PC-9 (cell line): ENCODE measurements around the gene RNF220. TPM values are rescaled to one million over a fixed set of nuclear protein-coding genes. Genes with fewer than 3 reads are reported as not detected.

Experiments
- BruUV-seq: library from RNA; stranded (reverse); fragments of 400-500 nt; replicated peaks from 2 replicates; lab custom pipeline; 2021; lab: Mats Ljungman, UMichigan
- CTCF ChIA-PET: fragments of 300-600 bp; sonication (Branson Sonifier 250); formaldehyde crosslinking; loops from one replicate; lab custom pipeline; 2022; ENCODE audit warnings: antibody characterized with exemption; lab: Charles Lee
- POLR2A ChIA-PET: fragments of 300-600 bp; sonication (Branson Sonifier 250); formaldehyde crosslinking; loops from one replicate; lab custom pipeline; 2022; ENCODE audit warnings: antibody characterized with exemption; ENCODE audit not compliant: unreplicated experiment; lab: Charles Lee
- DNase-seq, 2 experiments: peaks; one replicate each; pipeline versions ENCODE4 v3.0.0 to v3.0.0-alpha.2; 2015 to 2022; ENCODE audit warnings: mixed read lengths in 1 of 2
- H2AFZ ChIP-seq: fragments of 200-600 bp; sonication (generic); 2 replicates; pipeline ENCODE4 v1.8.1; 2017; ENCODE audit warnings: antibody characterized with exemption
- H3F3A ChIP-seq: fragments of 200-600 bp; sonication (generic); 2 replicates; pipeline ENCODE4 v1.8.1; 2017; ENCODE audit warnings: antibody characterized with exemption, mild to moderate bottlenecking, low read depth; ENCODE audit not compliant: insufficient read depth
- H3K27ac ChIP-seq: fragments of 200-600 bp; sonication (generic); 2 replicates; pipeline ENCODE4 v1.6.1; 2016; ENCODE audit warnings: mixed run types
- H3K27me3 ChIP-seq: fragments of 200-600 bp; sonication (generic); 2 replicates; pipeline ENCODE4 v1.6.1; 2016; ENCODE audit warnings: low read depth, mixed run types; ENCODE audit not compliant: insufficient read depth
- H3K36me3 ChIP-seq: fragments of 200-600 bp; sonication (generic); 2 replicates; pipeline ENCODE4 v1.6.1; 2016; ENCODE audit warnings: low read depth, mixed run types
- H3K4me1 ChIP-seq: fragments of 200-600 bp; sonication (generic); replicated peaks from 2 replicates; pipeline ENCODE4 v1.6.1; 2016; ENCODE audit warnings: mixed run types; ENCODE audit not compliant: insufficient read depth
- H3K4me2 ChIP-seq: fragments of 200-600 bp; sonication (generic); 2 replicates; pipeline ENCODE4 v1.6.1; 2017; ENCODE audit warnings: mixed run types
- H3K4me3 ChIP-seq: fragments of 200-600 bp; sonication (generic); 2 replicates; pipeline ENCODE4 v1.6.1; 2016; ENCODE audit warnings: mixed run types
- H3K79me2 ChIP-seq: fragments of 200-600 bp; sonication (generic); 2 replicates; pipeline ENCODE4 v1.6.1; 2017; ENCODE audit warnings: low read depth, mixed run types
- H3K9me2 ChIP-seq: fragments of 200-600 bp; sonication (generic); 2 replicates; pipeline ENCODE4 v1.8.1; 2017; ENCODE audit warnings: mild to moderate bottlenecking; ENCODE audit not compliant: insufficient read depth
- H3K9me3 ChIP-seq: fragments of 200-600 bp; sonication (generic); 2 replicates; pipeline ENCODE4 v1.8.1; 2016; ENCODE audit warnings: low read depth; ENCODE audit not compliant: insufficient read depth
- H4K20me1 ChIP-seq: fragments of 200-600 bp; sonication (generic); 2 replicates; pipeline ENCODE4 v1.8.1; 2017; ENCODE audit not compliant: insufficient read depth
- CTCF ChIP-seq: fragments of 200-600 bp; sonication (generic); conservative IDR thresholded peaks from 2 replicates; pipeline ENCODE4 v1.6.1; 2017; ENCODE audit warnings: mixed run types, antibody characterized with exemption, mild to moderate bottlenecking, moderate library complexity
- EZH2 ChIP-seq: fragments of 200-600 bp; sonication (generic); IDR thresholded peaks from 2 replicates; pipeline ENCODE4 v1.8.0; 2017; ENCODE audit warnings: antibody characterized with exemption, low read depth
- intact Hi-C: fragments of 100-400 bp; cut with micrococcal nuclease; formaldehyde crosslinking; loops from one replicate; pipeline ENCODE4 v1.10.0; 2022; ENCODE audit not compliant: unreplicated experiment
- total RNA-seq: library from RNA; stranded (reverse); gene quantifications from 2 replicates; pipeline ENCODE4 v1.2.3, GENCODE V29; 2021

The RNF220 gene
- total RNA-seq, 1 experiment from 2014 or later, result 82.9 TPM

GRCh38 chr1:44416408-44416807, 11.4 kb downstream of the RNF220 start:
- Histone ChIP-seq H3F3A (no peaks in the 10 kb centered on the region), H3K4me3 (no peak overlapping the region), H3K79me2 (no peaks in the 10 kb centered on the region), H2AFZ (no peak overlapping the region), H3K27me3 (no peaks in the 10 kb centered on the region), H3K36me3 (no peaks in the 10 kb centered on the region), H3K4me2 (no peak overlapping the region), H3K27ac (no peak overlapping the region), H3K4me1 (no peaks in the 10 kb centered on the region), H3K9me2 (no peaks in the 10 kb centered on the region; the same call in 1 of the 2 replicates), H4K20me1 (no peaks in the 10 kb centered on the region), H3K9me3 (no peaks in the 10 kb centered on the region)
- BruUV-seq, result no TSS peak
- TF ChIP-seq CTCF (no peak), EZH2 (no peak)
- intact Hi-C loops, result no loop called here
- ChIA-PET CTCF (no interaction called here), POLR2A (no interaction called here)
- DNase-seq, result no peak

GRCh38 chr1:44417351-44418021, 12.4 kb downstream of the RNF220 start:
- BruUV-seq, result no TSS peak
- no peak for TF ChIP-seq CTCF
- no peak for TF ChIP-seq EZH2
- H3K4me2 ChIP-seq, result no peak overlapping the region

GRCh38 chr1:44418022-44418673, 13.1 kb downstream of the RNF220 start:
- TF ChIP-seq EZH2 (no peak), CTCF (no peak)
- Histone ChIP-seq H3K4me2 (no peak overlapping the region), H3K79me2 (no peaks in the 10 kb centered on the region), H3F3A (no peaks in the 10 kb centered on the region), H3K9me3 (no peaks in the 10 kb centered on the region), H3K4me1 (no peaks in the 10 kb centered on the region), H3K27ac (no peak overlapping the region), H3K27me3 (no peaks in the 10 kb centered on the region), H3K36me3 (no peaks in the 10 kb centered on the region), H2AFZ (no peak overlapping the region), H3K9me2 (no peaks in the 10 kb centered on the region; the same call in 1 of the 2 replicates), H4K20me1 (no peaks in the 10 kb centered on the region), H3K4me3 (no peak overlapping the region)
- intact Hi-C loops, result no loop called here
- no peak for DNase-seq
- POLR2A ChIA-PET, result no interaction called here
- CTCF ChIA-PET, result no interaction called here
- no TSS peak for BruUV-seq

More at GRCh38 chr1:44417351-44418021, 12.4 kb downstream of the RNF220 start:
- Histone ChIP-seq H4K20me1 (no peaks in the 10 kb centered on the region), H3K36me3 (no peaks in the 10 kb centered on the region), H3F3A (no peaks in the 10 kb centered on the region), H3K9me2 (no peaks in the 10 kb centered on the region; the same call in 1 of the 2 replicates), H3K27me3 (no peaks in the 10 kb centered on the region), H3K27ac (no peak overlapping the region), H2AFZ (no peak overlapping the region), H3K79me2 (no peaks in the 10 kb centered on the region), H3K4me1 (no peaks in the 10 kb centered on the region), H3K9me3 (no peaks in the 10 kb centered on the region), H3K4me3 (no peak overlapping the region)
- POLR2A ChIA-PET, result no interaction called here
- CTCF ChIA-PET, result no interaction called here
- DNase-seq, result no peak
- intact Hi-C loops, result no loop called here
